Measurements from ENCODE around the gene PHYHD1.

DNA sequence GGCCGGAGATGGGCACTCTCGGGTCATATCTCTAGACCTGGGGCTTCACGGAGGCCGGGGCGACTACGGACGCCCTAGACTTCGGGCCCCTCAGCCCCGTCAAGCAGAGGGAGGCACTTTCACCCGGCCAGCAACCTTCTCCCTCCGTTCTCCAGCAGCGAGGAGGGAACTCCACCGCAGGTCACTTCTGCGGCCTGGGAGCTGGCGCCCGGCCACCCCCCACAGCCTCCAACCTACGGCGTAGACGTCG lies 26.4 kb downstream of the PHYHD1 start:
- TF ChIP-seq, protein P1, sequence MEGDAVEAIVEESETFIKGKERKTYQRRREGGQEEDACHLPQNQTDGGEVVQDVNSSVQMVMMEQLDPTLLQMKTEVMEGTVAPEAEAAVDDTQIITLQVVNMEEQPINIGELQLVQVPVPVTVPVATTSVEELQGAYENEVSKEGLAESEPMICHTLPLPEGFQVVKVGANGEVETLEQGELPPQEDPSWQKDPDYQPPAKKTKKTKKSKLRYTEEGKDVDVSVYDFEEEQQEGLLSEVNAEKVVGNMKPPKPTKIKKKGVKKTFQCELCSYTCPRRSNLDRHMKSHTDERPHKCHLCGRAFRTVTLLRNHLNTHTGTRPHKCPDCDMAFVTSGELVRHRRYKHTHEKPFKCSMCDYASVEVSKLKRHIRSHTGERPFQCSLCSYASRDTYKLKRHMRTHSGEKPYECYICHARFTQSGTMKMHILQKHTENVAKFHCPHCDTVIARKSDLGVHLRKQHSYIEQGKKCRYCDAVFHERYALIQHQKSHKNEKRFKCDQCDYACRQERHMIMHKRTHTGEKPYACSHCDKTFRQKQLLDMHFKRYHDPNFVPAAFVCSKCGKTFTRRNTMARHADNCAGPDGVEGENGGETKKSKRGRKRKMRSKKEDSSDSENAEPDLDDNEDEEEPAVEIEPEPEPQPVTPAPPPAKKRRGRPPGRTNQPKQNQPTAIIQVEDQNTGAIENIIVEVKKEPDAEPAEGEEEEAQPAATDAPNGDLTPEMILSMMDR (IDR thresholded peaks at IDR 0.05): no peak
- TF ChIP-seq POLR2A (IDR thresholded peaks at IDR 0.05): no peak
